Inferior parietal cortex (tissue), 1 donor: ENCODE results near the gene AFAP1.

Experiments
- DNase-seq: peaks from one replicate; pipeline ENCODE4 v3.0.0-alpha.2; 2016; ENCODE audit errors: extremely low spot score

The AFAP1 gene

GRCh38 chr4:7915875-7916242, 23.8 kb downstream of the AFAP1 start:
- DNase-seq, result no peak

GRCh38 chr4:7912826-7913225, 26.8 kb downstream of the AFAP1 start:
- DNase-seq, result no peak

- no peak for DNase-seq
Measured at GRCh38 chr4:7910952-7911578, 28.6 kb downstream of the AFAP1 start.

- no peak for DNase-seq
Measured at GRCh38 chr4:7910263-7910896, 29.3 kb downstream of the AFAP1 start.

GRCh38 chr4:7909463-7910262, 30.0 kb downstream of the AFAP1 start:
- DNase-seq, result no peak

GRCh38 chr4:7908668-7909067, 31.0 kb downstream of the AFAP1 start:
- no peak for DNase-seq

- no peak for DNase-seq
Measured at GRCh38 chr4:7907142-7907541, 32.5 kb downstream of the AFAP1 start.

- no peak for DNase-seq
Measured at GRCh38 chr4:7906171-7906701, 33.4 kb downstream of the AFAP1 start.

GRCh38 chr4:7904952-7905915, 34.4 kb downstream of the AFAP1 start:
- peak; percentile 57 for DNase-seq

GRCh38 chr4:7903791-7904516, 35.7 kb downstream of the AFAP1 start:
- peak; percentile 49 for DNase-seq

GRCh38 chr4:7902826-7903225, 36.8 kb downstream of the AFAP1 start:
- no peak for DNase-seq

- no peak for DNase-seq
Measured at GRCh38 chr4:7902101-7902553, 37.5 kb downstream of the AFAP1 start.

- DNase-seq, result no peak
Measured at GRCh38 chr4:7901311-7901885, 38.3 kb downstream of the AFAP1 start.

- no peak for DNase-seq
Measured at GRCh38 chr4:7900334-7900909, 39.2 kb downstream of the AFAP1 start.

GRCh38 chr4:7899184-7899869, 40.3 kb downstream of the AFAP1 start:
- no peak for DNase-seq

GRCh38 chr4:7898385-7898784, 41.3 kb downstream of the AFAP1 start:
- DNase-seq, result no peak

- no peak for DNase-seq
Measured at GRCh38 chr4:7897811-7898210, 41.9 kb downstream of the AFAP1 start.

GRCh38 chr4:7894677-7895181, 44.9 kb downstream of the AFAP1 start:
- DNase-seq, result no peak

GRCh38 chr4:7894098-7894676, 45.5 kb downstream of the AFAP1 start:
- no peak for DNase-seq
